PC-9 (cell line): ENCODE data around the gene ANP32B.

ENCODE experiments used
- CTCF ChIP-seq: fragments of 200-600 bp; sonication (generic); conservative IDR thresholded peaks from 2 replicates; pipeline ENCODE4 v1.6.1; 2017; ENCODE audit warnings: mixed run types, antibody characterized with exemption, mild to moderate bottlenecking, moderate library complexity
- EZH2 ChIP-seq: fragments of 200-600 bp; sonication (generic); IDR thresholded peaks from 2 replicates; pipeline ENCODE4 v1.8.0; 2017; ENCODE audit warnings: antibody characterized with exemption, low read depth

- TF ChIP-seq CTCF (no peak), EZH2 (no peak)
Measured at GRCh38 chr9:97962136-97962535, 21.0 kb upstream of the ANP32B start.
